GM12872 (cell line): ENCODE results near the gene CHID1.

ENCODE experiments used
- CTCF ChIP-seq: IDR thresholded peaks from 3 replicates; pipeline ENCODE4 v1.5.1; 2011; ENCODE audit warnings: low read depth, mild to moderate bottlenecking, low read length, moderate library complexity; ENCODE audit not compliant: insufficient read depth

Gene CHID1

GRCh38 chr11:931385-931784 is 20.8 kb upstream of the CHID1 start:
- no peak for TF ChIP-seq CTCF

DNA sequence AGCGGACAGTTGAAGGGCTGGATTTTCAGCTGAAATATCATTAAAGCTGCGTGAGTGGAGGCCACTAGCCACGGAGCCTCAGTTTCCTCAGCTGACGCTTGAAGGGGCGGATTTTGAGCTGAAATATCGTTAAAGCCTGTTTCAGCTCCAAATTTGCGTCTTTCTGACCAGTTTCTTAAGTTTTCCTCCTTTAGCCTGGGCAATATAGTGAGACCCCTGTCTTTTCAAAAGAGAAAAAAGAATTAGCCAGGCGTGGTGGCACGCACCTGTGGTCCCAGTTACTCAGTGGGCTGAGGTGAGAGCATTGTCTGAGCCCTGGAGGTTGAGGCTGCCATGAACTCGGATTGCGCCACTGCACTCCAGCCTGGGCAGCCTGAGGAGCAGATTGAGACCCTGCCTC is 18.8 kb upstream of the CHID1 start:
- no peak for TF ChIP-seq CTCF

DNA sequence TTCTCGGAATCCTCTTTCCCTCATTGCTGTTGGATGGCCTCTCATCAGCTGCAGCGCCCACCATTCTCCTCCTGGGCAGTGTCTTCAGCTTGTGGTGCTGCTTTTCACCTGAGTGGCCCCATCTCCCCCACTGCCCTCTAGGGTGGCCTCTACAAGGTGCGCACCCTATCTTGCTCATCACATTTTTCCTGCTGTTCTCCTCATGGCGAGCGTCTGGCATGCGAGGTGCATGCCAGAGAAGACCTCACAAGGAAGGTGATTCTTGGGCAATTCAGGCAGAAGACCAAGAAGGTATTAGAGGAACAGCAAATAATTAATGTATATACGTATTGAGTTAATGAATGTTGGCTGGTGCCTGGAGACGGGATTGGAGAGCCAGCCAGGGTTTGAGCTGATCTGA is 18.2 kb upstream of the CHID1 start:
- no peak for TF ChIP-seq CTCF

- TF ChIP-seq CTCF: no peak
Measured at GRCh38 chr11:927871-928270, 17.3 kb upstream of the CHID1 start.

- TF ChIP-seq CTCF: no peak
Measured at GRCh38 chr11:926341-926916, 15.8 kb upstream of the CHID1 start.

DNA sequence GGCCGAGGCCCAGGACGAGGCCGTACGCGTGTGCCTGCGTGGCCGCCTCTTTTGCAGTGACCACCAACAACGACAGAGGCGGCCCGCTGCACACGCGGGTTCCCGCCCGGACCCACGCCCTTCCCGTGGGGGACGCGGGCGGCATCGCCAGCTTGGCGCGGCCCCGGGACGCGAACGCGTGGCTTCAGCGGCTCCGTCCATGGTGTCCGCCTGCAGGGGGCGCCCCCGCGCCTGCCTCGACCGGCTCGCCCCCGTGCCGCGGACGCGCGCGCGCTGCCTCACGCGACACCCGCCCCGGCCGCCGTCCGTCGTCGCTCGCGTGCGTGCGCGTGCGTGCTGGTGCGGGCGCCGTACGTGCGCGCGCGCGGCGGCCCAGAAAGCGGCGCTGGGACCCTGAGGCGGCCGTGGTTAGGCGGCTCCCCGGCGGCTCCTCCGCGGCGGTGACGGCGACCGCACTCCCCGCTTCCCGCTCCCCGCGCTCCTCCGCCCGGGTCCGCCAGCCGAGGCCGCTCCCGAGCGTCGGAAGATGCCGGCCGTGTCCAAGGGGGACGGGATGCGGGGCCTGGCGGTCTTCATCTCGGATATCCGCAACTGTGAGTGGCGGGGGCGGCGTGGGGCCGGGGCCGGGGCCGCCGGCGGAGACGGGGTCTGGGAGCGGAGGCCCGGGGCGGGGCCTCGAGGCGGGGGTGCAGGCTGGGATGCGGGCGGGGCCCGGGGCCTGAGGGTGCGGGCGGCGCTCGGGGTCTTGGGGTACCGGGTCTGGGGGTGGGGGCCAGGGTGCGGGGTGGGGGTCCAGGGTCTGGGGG is 15.1 kb upstream of the CHID1 start, which contains the start of gene AP2A2:
Gene AP2A2, plus strand, starts transcription at position 375 of the 806 bp plus-strand sequence. Its CDS starts 152 bp downstream, at position 527.
- TF ChIP-seq CTCF: peak; percentile 70

DNA sequence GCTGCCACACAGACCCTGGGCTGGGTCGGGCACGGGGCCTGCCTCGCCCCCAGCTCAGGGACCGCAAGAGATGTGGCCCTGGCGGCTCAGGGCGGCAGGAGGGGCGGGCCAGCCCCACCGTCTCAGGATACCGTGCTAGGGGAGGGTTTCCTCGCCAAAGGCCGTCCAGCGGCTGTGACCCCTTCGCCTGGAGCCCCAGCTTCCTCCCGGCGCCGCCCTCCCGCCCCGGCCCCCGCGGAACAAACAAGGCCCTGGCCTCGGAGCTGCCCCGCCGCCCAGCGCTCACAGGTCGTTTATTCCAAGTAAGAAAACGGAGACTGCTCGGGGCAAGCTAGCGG is 14.5 kb upstream of the CHID1 start:
- TF ChIP-seq CTCF: no peak
